GM18907 (cell line): ENCODE results near the gene GMDS.
"Not testable (repeated sequence)": the region's sequence is repeated elsewhere in the genome, so short reads cannot be mapped to it uniquely, and the experiment has no call there.

ENCODE experiments used
- ATAC-seq: cut with Tn5 transposase; IDR thresholded peaks from one replicate; pipeline ENCODE4 v1.9.1; 2021; ENCODE audit warnings: mild to moderate bottlenecking, moderate library complexity; ENCODE audit not compliant: unreplicated experiment

Gene GMDS

DNA sequence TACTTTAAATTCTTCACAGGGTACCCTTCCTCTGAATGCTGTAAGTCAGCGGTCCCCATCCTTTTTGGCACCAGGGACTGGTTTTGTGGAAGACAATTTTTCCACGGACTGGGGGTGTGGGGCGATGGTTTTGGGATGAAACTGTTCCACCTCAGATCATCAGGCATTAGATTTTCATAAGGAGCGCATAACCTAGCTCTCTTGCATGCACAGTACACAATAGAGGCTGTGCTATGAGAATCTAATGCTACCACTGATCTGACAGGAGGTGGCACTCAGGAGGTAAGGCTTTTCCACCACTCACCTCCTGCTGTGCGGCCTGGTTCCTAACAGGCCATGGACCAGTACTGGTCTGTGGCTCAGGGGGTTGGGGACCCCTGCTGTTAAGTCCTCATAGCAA is 399.9 kb downstream of the GMDS start:
- ATAC-seq: not testable (repeated sequence)

DNA sequence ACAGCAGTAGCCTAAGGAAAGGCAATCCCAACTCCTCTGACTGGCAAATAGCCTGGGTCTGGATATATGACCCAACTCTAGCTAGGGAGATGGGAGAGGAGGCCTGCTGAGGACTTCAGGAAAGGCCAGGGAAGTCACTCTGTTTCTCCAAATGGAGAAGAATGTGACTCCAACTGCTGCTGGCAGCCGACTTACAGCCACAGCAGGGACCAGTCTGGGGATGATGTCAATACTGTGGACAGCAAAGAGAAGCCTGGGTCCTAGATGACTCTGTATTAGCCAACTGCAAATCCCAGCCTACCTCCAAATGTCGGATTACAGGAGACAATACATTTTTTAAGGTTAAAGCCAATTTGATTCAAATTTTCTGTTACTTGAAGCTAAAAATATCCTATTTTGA is 403.1 kb downstream of the GMDS start:
- no peak for ATAC-seq

DNA sequence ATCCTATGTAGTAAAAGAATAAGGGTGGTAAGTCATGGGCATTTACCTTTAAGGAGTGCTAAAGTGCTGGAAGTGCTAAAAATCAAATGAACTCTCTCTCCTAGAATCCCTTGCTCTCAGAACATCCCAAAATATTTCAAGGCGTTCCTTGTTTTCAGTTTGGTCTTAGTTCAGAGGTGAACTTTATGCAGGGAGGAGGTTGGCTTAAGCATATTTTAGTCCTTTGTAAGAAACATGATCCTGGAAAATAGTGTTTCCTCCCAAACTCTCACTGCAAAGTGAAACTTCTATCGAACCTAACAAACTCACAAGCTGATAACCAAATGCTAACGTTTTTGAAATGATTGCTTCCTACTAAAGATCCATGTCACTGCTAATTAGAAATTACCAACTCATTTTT is 404.3 kb downstream of the GMDS start:
- no peak for ATAC-seq

DNA sequence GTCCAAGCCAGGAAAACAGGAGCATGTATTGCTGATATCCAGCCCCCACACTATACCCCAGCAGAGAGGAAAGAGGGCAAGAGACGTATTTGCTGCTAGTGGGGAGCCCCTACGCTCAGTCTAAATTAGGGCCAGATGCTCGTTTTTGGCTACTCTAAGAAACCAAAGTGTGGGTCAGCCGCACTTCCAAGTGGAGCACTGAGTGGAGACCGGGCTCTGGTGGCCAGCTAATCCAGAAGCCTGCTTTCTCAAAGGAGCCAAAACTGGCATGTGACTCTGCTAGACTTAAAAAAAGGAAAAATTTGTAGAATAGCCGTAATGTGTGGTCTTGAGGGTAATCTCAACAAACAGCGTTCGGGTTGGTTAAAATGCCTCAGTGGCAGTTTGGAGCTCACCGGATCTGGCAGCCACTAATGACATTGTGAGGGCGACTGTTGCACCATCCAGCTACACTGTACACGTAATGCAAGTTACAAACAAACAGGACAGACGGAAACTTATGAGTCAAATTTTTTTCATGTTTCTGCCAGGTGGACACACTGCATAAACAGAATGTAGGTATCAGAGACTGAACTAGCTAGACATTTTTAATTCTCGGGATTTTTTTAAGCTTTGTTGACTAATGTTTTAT is 404.8 kb downstream of the GMDS start:
- no peak for ATAC-seq

DNA sequence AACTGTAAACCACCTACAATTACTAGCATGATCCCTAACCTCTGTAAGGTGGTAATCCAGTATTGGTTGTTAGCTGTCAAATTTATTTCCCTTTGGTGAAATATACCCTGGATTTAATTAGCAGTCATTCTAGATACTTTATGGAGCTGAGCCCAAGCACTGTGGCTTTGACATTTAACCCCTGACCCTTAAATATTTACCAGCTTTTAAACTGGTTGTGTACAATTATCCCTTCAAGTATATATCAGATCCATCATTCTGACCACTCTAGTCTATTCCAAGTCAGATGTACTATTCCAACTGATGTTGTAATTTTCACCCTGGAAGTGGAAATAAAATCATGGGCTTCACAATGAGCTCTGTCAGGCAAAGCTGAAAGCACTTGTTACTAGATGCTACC is 406.0 kb downstream of the GMDS start:
- ATAC-seq: no peak

DNA sequence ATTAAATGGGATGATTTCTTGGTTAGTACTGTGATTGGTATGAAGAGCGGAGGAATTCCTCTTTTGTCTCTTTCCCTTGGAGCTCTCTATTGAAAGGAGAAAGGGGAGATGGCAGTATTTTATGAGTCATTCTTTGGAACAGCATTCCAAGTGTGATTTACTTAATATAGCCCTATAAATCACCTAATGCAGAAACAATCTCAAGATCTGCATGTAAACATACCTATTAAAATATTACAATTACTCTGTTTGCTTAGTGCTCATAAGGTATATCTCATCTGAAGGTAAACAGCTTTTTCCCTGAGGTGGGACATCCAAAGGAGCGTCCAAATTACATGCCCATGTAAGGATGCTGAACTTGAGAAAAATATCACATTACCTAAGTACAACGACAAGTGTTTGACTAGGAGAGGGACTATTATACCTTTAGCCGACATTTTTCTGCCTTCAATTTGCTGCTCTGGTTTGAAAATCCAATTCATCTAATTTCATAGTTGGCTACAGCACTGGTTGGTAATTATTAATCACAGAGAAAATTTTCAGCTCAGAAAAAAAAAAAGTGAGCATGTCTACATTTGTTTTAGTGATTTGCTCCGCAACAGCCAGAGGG is 406.7 kb downstream of the GMDS start:
- ATAC-seq: no peak

DNA sequence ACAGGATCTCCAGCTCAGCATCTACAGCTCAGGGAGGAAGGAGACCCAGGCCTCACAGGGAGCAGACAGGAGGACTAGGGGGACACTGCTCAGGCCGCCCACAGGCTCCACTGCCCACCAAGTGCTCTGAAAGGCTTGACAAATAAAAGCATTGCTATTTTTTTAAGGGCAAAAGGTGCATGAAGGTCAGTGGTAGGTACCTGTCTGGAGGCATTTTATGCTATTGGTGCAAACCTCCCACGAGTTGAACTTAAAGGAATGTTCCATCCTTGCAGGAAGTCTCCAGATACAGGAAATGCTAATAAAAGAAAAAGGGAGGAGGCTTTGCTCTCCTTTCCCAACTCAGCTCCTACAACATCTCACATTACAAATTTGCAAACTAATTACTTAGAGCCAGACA is 407.6 kb downstream of the GMDS start:
- ATAC-seq: no peak

DNA sequence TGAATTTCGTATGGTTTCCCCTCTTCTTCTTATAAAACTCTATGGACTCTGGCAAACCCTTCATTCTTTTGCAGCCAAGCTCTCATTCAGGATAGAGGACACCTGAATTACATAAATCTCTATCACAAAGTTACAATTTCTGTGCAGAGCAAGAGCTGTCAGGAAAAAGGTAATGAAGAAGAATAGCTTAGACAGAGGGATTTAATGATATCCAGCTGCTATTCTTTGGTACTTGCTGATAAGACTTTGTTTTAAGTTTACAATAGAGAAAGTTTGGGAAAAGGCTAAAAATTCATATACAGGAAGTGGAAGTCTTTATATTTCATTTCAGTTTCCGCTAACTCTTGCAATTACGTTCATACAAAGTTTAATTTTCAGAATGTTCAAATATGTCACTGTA is 408.7 kb downstream of the GMDS start:
- ATAC-seq: no peak

DNA sequence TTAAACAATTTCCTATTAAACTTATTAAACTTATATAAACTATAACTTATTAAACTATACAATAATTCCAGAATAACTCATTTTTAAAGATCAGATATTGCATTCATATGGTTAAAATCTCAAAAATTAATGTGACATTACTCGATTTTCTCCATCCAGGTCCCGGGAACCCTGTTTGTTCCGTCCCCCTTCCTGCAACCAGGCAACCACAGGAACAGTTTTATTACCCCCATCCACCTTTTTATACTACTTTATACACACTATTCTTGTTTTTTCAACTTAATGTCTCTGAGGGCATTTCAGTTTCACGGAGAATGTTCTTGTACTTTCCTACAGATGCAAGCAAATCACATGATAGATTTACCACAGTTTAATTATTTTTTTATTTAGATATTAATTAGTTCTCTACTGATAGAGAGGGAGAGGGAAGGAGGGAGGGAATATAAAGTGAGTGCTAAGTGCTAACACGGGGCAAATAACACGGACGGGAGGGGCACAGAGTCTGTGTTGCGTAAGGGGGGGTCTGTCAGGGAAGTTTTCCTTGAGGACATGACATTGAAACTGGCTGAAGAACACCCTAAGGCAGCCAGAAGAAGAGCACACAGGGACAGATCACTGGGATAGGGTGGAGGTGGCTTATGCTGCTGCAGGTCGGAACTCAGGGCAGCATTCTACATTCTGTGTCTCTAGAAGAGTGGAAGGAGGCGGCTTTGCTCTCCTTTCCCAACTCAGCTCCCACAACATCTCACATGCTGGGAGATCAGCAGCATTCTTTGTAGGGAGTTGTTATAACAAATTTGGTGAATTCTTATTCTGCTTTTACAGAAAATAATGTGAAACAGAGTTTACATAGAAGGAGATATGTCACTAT is 410.5 kb downstream of the GMDS start:
- no peak for ATAC-seq

DNA sequence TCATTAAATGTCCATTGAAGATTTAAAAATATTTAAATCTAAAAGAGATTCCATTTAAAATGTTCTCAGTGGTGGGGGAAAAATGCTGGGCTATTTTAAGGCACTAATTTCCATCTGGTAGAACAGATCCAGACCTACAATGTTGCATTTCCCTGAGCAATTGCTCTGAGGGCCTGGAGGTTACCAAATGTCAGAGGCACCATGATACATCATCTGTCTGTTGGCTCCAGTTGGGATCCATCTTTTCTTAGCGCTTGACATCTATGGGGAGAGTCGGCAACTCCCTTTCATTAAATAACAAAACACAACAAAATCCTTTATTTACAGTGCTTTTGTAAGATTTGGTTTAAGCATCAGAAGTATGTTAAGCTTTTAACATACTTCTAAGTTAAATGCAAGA is 411.2 kb downstream of the GMDS start:
- no peak for ATAC-seq

DNA sequence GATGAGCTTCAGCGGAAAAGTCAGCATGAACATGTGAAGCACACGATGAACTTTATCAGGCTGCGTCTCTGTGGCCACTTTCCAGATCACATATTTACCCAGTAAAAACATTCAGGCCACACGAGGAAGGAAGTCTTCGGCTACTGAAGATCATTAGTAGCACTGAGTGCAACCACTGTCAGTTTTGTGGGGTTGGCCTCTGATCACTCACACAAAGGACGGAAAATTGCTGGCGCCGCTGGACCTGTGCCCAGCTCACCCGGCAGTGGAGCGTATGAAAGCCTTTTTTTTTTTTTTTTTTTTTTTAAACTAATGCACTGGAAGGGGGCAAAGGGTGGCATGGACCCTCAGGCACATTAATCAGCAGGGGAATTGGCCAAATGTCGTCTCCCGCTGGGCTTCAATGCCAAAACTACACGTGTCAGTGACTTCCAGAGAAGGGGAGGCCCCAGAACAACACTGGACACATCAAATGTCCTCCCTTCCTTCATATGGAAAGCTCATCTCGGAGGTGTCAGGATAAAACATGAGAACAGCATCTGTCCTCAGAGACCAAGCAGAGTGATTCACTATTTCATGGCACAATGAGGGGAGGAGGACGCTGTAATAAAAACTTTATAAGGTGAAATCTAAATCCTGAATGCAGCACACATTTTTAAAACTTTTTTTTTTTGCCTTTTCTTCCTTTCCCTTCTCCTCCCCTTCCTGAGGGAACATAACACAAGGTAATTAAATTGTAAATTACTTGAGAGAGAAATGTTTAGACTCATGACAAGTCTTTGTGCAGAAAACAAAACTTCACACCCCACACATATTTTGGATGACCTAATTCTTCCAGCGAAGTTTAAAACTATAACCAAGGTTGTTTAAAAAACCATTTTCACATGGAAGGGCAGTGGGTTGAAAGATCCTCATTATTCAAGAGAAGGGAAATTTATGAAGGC is 412.3 kb downstream of the GMDS start:
- no peak for ATAC-seq

DNA sequence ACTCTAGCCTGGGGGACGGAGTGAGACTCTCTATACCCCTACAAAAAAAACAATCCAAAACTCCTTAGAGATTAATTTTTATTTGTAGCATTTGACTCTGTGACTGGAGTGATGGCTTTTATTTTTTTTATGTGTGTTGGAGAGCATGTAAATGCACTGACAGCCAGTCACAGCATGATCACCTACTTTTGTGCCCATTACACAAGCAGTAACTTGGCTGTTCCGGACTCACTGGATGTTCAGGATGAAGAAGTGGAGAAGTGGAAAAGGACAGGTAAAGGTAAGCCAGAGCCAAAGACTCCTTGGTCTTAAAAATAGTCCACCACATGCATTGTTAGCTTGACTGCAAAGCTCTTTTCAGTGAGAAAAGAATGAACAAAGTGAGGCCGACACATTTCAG is 413.0 kb downstream of the GMDS start:
- ATAC-seq: no peak

DNA sequence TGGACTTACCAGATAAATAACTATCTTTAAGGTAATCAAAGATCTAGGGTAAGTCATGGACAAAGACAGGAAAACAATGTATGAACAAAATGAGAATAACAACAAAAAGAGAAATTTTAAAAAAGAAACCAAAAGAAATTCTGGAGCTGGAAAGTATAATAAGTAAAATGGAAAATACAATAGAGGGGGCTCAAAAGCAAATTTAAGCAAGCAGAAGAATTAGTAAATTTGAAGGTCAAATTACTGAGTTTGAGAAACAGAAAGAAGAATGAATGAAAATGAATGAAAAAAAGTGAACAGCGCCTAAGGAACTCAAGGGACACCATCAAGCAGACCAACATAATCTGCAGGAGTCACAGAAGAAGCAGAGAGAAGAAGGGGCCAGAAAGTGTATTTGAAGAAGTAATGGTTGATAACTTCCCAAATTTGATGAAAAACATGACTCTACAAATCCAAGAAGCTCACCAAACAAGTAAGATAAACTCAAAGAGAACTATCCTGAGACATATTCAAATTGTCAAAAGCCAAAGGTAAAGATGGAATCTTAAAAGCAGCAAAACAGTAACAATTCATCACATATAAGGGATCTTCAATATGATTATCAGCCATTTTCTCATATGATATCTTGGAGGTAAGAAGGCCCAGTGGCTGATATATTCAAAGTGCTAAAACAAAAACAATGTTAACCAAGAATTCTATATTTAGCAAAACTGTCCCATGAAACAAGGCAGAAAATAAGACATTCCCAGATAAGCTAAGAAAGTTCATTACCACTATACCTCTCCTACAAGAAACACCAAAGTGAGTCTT is 417.2 kb downstream of the GMDS start:
- ATAC-seq: no peak

DNA sequence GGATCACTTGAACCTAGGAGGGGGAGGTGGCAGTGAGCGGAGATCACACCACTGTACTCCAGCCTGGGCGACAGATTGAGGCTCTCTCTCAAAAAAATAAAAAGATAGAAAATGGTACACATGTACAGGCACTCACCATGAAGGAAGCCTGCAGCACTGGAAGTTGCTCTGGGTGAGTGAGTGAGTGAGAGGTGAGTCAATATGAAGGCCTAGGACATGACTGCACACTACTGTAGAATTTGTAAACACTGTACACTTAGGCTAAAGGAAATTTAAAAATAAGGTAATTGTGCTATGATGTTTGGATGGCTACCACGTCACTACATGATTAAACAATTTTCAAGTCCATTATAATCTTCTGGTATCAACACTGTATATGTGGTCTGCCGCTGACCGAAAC is 419.5 kb downstream of the GMDS start:
- ATAC-seq: no peak

DNA sequence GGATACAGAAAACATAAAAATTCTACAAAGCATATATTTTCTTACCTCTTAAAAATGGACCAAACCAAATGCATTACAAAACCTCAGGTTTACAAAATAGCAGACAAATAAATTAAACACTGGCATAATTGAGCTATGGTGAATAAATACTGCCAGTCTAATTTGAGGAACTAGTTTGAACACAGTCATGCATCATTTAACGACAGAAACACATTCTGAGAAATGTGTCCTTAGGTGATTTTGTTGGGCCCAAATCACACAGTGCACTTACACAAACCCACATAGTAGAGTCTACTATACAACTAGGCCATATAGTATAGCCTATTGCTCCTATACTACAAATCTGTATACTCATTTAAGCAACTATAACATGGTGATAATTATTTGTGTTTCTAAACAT is 420.1 kb downstream of the GMDS start:
- ATAC-seq: no peak

DNA sequence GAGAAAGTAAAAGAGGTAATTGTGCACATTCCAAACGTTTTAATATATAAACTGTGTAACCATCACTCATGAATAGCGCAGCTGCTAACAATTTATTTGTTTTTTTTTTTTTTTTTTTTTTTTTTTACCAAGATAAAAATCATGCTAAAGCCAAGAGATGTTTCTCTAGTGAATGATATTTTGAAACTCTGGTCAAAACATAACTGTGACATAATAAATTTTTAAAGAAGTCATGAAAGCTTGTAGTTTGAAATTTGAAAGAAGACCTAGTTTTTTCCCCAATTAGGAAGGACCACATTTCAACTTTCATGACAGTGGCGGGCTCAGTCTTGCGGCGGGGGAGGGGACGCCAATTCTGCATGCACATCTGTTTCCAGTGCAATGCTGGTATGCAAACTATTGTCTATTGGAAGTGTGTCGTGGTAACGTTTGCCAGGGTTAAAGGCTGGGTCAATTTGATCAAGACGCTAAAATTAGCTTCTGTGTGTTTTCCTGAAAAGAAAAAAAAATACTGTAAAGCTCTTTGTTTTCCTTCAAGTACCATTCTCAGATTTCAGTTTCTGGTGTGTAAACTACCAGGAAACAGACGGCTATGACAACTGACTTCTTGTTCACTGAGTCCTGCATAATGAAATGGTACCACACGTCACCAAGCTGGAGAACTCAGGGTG is 423.8 kb downstream of the GMDS start:
- no peak for ATAC-seq

DNA sequence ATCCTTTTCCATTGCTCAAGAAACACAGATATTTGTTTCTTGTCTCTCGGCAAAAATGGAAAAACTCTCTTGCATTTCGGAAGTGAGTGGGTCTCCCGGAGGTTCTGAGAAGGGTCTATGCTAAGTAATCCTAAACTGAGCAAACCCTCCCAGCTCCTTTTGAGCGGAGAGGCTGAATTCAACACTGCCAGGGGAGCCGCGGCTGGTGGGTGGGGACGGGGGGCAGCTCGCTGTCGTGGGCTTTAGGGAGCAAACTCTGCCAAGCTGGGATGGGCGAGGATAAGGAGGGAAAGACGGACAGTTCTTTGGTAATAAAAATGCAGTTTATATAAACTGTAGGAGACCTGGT is 424.3 kb downstream of the GMDS start:
- ATAC-seq: no peak

DNA sequence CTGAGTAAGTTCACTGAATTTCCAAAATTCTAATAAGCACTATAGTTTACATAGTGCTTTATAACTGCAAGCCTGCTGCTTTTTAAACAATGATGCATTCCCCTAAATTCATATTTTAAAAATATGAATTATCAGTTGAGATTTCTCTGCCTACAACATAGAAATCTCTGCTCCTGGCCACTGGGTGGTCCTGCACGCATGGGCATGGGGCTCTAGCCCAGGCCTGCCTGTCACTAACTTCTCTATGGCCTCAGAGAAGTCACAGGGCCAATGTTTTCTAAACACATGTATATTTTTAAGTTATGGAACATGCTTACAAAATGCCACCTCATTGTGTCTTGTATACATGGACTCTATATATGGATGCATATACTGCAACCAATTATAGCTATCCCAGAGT is 424.7 kb downstream of the GMDS start:
- no peak for ATAC-seq

DNA sequence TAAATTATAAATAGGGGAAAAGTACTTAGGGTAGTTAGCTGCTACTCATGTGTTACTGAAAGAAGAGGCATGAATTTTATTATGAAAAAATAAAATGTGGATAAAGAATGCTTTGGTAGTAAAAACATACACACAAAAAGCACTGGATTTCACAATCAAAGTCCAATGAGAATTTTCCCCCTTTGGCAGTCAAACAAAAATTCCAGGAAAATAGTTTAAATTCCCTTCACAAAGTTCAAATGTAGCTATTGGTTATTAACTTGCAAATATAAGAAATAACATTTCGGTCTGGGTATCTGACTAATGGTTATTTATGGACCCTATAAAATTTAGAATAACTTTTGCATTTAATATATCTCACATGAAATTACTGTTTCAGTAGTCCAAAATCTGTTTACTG is 425.2 kb downstream of the GMDS start:
- ATAC-seq: no peak

DNA sequence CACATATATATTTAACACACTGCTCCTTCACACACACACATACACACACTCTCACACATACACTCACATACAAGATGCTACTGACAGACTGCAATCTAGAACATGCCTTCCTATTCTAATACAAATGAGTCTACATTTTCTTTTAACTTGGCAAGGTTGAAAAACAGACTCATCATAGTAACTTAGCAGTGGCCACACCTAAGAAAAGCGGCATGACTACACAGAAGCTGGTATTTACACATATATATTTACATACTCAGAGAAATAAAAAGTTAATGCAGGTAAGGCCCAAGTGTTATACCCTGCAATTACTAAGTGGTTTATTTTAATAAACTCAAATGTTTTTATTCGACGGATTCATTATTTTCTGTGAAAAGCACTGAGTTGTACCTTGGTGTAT is 426.4 kb downstream of the GMDS start:
- no peak for ATAC-seq
